Measurements from ENCODE around the gene EPB41L1.

The EPB41L1 gene

GRCh38 chr20:36145877-36146707 is 8.4 kb upstream of the EPB41L1 start:
- Mint-ChIP-seq H3K27ac (peak overlapping the region; percentile 12 to 76 (median 57)), H3K9me3 (no peaks in the 10 kb centered on the region), H3K4me3 (no peak overlapping the region), H3K27me3 (ENCODE audit: low read depth) (peaks cover 5% of the 10 kb centered on the region), H3K4me1 (peaks cover 21% of the 10 kb centered on the region), H3K36me3 (ENCODE audit: low read depth) (no peaks in the 10 kb centered on the region)
- no peak for TF ChIP-seq CTCF (IDR thresholded peaks at IDR 0.05; ENCODE audit: unreplicated experiment in 3 of 3)

GRCh38 chr20:36147690-36148089 is 6.8 kb upstream of the EPB41L1 start:
- no peaks in the 10 kb centered on the region for H3K9me3 Mint-ChIP-seq
- no peak overlapping the region for H3K27ac Mint-ChIP-seq
- no peaks in the 10 kb centered on the region for H3K36me3 Mint-ChIP-seq (ENCODE audit: low read depth)
- H3K27me3 Mint-ChIP-seq (ENCODE audit: low read depth): peaks cover 4% of the 10 kb centered on the region
- TF ChIP-seq CTCF (IDR thresholded peaks at IDR 0.05; ENCODE audit: unreplicated experiment in 3 of 3): no peak
- peaks cover 26% of the 10 kb centered on the region for H3K4me1 Mint-ChIP-seq
- H3K4me3 Mint-ChIP-seq: no peak overlapping the region

- Mint-ChIP-seq H3K9me3 (no peaks in the 10 kb centered on the region), H3K27ac (peak overlapping the region in 2 of 3 experiments; percentile 42 to 62), H3K36me3 (ENCODE audit: low read depth) (no peaks in the 10 kb centered on the region), H3K4me3 (no peak overlapping the region), H3K4me1 (peaks cover 27% of the 10 kb centered on the region), H3K27me3 (ENCODE audit: low read depth) (no peaks in the 10 kb centered on the region)
- TF ChIP-seq CTCF (IDR thresholded peaks at IDR 0.05; ENCODE audit: unreplicated experiment in 3 of 3): no peak
Observed at GRCh38 chr20:36148439-36148838, 6.1 kb upstream of the EPB41L1 start.

- Mint-ChIP-seq H3K4me3 (no peak overlapping the region), H3K36me3 (ENCODE audit: low read depth) (no peaks in the 10 kb centered on the region), H3K27ac (peak overlapping the region in 1 of 3 experiments; percentile 33), H3K27me3 (ENCODE audit: low read depth) (no peaks in the 10 kb centered on the region), H3K4me1 (peaks cover 33% of the 10 kb centered on the region), H3K9me3 (no peaks in the 10 kb centered on the region)
- TF ChIP-seq CTCF (IDR thresholded peaks at IDR 0.05; ENCODE audit: unreplicated experiment in 3 of 3): no peak
Observed at GRCh38 chr20:36149012-36149411, 5.5 kb upstream of the EPB41L1 start.

GRCh38 chr20:36149469-36149868 is 5.1 kb upstream of the EPB41L1 start:
- no peaks in the 10 kb centered on the region for H3K36me3 Mint-ChIP-seq (ENCODE audit: low read depth)
- H3K27me3 Mint-ChIP-seq (ENCODE audit: low read depth): no peaks in the 10 kb centered on the region
- peak overlapping the region in 1 of 3 experiments; percentile 33 for H3K27ac Mint-ChIP-seq
- no peak overlapping the region for H3K4me3 Mint-ChIP-seq
- H3K4me1 Mint-ChIP-seq: peaks cover 33% of the 10 kb centered on the region
- no peak for TF ChIP-seq CTCF (IDR thresholded peaks at IDR 0.05; ENCODE audit: unreplicated experiment in 3 of 3)
- no peaks in the 10 kb centered on the region for H3K9me3 Mint-ChIP-seq

GRCh38 chr20:36150489-36150846 is 4.1 kb upstream of the EPB41L1 start:
- Mint-ChIP-seq H3K4me3 (no peak overlapping the region), H3K36me3 (ENCODE audit: low read depth) (no peaks in the 10 kb centered on the region), H3K27ac (peak overlapping the region; percentile 85 to 92 (median 90)), H3K4me1 (peaks cover 37% of the 10 kb centered on the region), H3K27me3 (ENCODE audit: low read depth) (no peaks in the 10 kb centered on the region), H3K9me3 (no peaks in the 10 kb centered on the region)
- TF ChIP-seq CTCF (IDR thresholded peaks at IDR 0.05; ENCODE audit: unreplicated experiment in 3 of 3): no peak

Measured in nephron (organoid).